Prostate gland (tissue), 2 donors: ENCODE measurements around the gene DCDC1.

Experiments
- CTCF ChIP-seq, 4 experiments: fragments of 200-600 bp in 2 of 4; fragments of 450-650 bp in 2 of 4; sonication (generic) in 2 of 4; IDR thresholded peaks; 1 replicate in 3 of 4; 2 replicates in 1 of 4; pipeline ENCODE4 v1.5.1; 2016 to 2019; ENCODE audit warnings: antibody characterized with exemption in 4 of 4, mild to moderate bottlenecking in 2 of 4, moderate library complexity in 2 of 4
- POLR2AphosphoS5 ChIP-seq: sonication (generic); formaldehyde crosslinking; IDR thresholded peaks from one replicate; pipeline ENCODE4 v1.6.1; 2017; ENCODE audit warnings: antibody characterized with exemption

GRCh38 chr11:30895046-30895445 is 474.5 kb downstream of the DCDC1 start:
- TF ChIP-seq CTCF (IDR thresholded peaks at IDR 0.05) (no peak), POLR2AphosphoS5 (no peak)
